OCI-LY3 (cell line): ENCODE results near the gene C12orf43.

Experiments
- EZH2phosphoT487 ChIP-seq: fragments of 200-600 bp; shearing (Covaris generic); IDR thresholded peaks from 2 replicates; pipeline ENCODE4 v1.6.1; 2018; ENCODE audit warnings: antibody characterized with exemption, mixed run types, low read depth
- TF ChIP-seq, protein P1 (sequence below): fragments of 200-600, 300-600 bp; sonication (generic); IDR thresholded peaks from 2 replicates; pipeline ENCODE4 v1.5.1; 2014; ENCODE audit warnings: antibody characterized with exemption, low read length, low read depth

GRCh38 chr12:120994059-120994458 lies 22.2 kb downstream of the C12orf43 start:
- TF ChIP-seq, protein P1, sequence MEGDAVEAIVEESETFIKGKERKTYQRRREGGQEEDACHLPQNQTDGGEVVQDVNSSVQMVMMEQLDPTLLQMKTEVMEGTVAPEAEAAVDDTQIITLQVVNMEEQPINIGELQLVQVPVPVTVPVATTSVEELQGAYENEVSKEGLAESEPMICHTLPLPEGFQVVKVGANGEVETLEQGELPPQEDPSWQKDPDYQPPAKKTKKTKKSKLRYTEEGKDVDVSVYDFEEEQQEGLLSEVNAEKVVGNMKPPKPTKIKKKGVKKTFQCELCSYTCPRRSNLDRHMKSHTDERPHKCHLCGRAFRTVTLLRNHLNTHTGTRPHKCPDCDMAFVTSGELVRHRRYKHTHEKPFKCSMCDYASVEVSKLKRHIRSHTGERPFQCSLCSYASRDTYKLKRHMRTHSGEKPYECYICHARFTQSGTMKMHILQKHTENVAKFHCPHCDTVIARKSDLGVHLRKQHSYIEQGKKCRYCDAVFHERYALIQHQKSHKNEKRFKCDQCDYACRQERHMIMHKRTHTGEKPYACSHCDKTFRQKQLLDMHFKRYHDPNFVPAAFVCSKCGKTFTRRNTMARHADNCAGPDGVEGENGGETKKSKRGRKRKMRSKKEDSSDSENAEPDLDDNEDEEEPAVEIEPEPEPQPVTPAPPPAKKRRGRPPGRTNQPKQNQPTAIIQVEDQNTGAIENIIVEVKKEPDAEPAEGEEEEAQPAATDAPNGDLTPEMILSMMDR: no peak
- TF ChIP-seq EZH2phosphoT487: no peak
